ENCODE data around the gene SLC24A5.

- TF ChIP-seq ZBTB7A (IDR thresholded peaks at IDR 0.05; ENCODE audit: borderline replicate concordance, control insufficient read depth, low read depth, low read length) (no peak), MYC (IDR thresholded peaks at IDR 0.05; ENCODE audit: low read depth, low read length) (no peak), MYC (CRISPR knock-in tag; IDR thresholded peaks at IDR 0.05; ENCODE audit: borderline replicate concordance, low read depth) (no peak), MAFK (IDR thresholded peaks at IDR 0.05; ENCODE audit: low read length) (no peak), EP300 (IDR thresholded peaks at IDR 0.05; ENCODE audit: low read length) (no peak), POLR2A (conservative IDR thresholded peaks at IDR 0.05) (no peak)
Observed at GRCh38 chr15:48132874-48133273, 12.1 kb downstream of the SLC24A5 start.

All from K562 (cell line).